HEK293 (cell line): Measurements from ENCODE around the gene FRAS1.

Experiments used
- CTCF ChIA-PET: fragments of 350-600 bp; formaldehyde crosslinking; extraction: SDS; loops from one replicate; lab custom pipeline; 2021; ENCODE audit warnings: antibody characterized with exemption; lab: Yijun Ruan, JAX
- POLR2A ChIA-PET: fragments of 300-600 bp; formaldehyde crosslinking; extraction: SDS; loops from one replicate; lab custom pipeline; 2020; ENCODE audit warnings: antibody characterized with exemption, inconsistent platforms; lab: Yijun Ruan, JAX
- H3K27ac ChIP-seq: fragments of 200-500 bp; sonication (Bioruptor generic); 2 replicates; pipeline ENCODE4 v1.5.1; 2014; ENCODE audit warnings: low read depth, low read length, control low read depth, inconsistent platforms; ENCODE audit errors: extremely low read depth
- H3K36me3 ChIP-seq, 2 experiments: fragments of 200-500 bp in 1 of 2; sonication (Bioruptor generic) in 1 of 2; 1 replicate in 1 of 2; 2 replicates in 1 of 2; pipeline ENCODE4 v1.5.1; 2014 to 2017; ENCODE audit warnings: inconsistent platforms in 2 of 2, low read length in 2 of 2; ENCODE audit not compliant: control insufficient read depth in 2 of 2, insufficient read depth in 1 of 2
- H3K4me1 ChIP-seq: fragments of 200-500 bp; sonication (Bioruptor generic); 2 replicates; pipeline ENCODE4 v1.5.1; 2014; ENCODE audit warnings: mild to moderate bottlenecking, low read length, inconsistent platforms; ENCODE audit not compliant: control insufficient read depth, insufficient read depth
- H3K4me3 ChIP-seq: 2 replicates; pipeline ENCODE4 v1.5.1; 2011; ENCODE audit warnings: low read depth, mild to moderate bottlenecking, control low read depth, low read length, moderate library complexity
- H3K9me3 ChIP-seq: fragments of 200-500 bp; sonication (Bioruptor generic); 2 replicates; pipeline ENCODE4 v1.5.1; 2014; ENCODE audit warnings: low read depth, low read length, inconsistent platforms; ENCODE audit not compliant: control insufficient read depth, insufficient read depth
- BCL11A ChIP-seq: fragments of 450-650 bp; formaldehyde crosslinking; IDR thresholded peaks from 2 replicates; pipeline ENCODE4 v1.5.1; 2016; ENCODE audit warnings: low read depth, missing biosample characterization, missing genetic modification characterization
- GLIS1 ChIP-seq: fragments of 450-650 bp; formaldehyde crosslinking; IDR thresholded peaks from 2 replicates; pipeline ENCODE4 v1.5.1; 2016; ENCODE audit warnings: missing biosample characterization, missing genetic modification characterization
- IKZF3 ChIP-seq: fragments of 450-650 bp; IDR thresholded peaks from 2 replicates; pipeline ENCODE4 v1.5.0; 2018; ENCODE audit warnings: missing biosample characterization, mild to moderate bottlenecking, missing genetic modification characterization, moderate library complexity
- KLF16 ChIP-seq: fragments of 450-650 bp; formaldehyde crosslinking; IDR thresholded peaks from 2 replicates; pipeline ENCODE4 v1.5.1; 2017; ENCODE audit warnings: missing biosample characterization, missing genetic modification characterization
- OSR2 ChIP-seq: fragments of 450-650 bp; formaldehyde crosslinking; IDR thresholded peaks from 2 replicates; pipeline ENCODE4 v1.5.1; 2016; ENCODE audit warnings: missing biosample characterization, missing genetic modification characterization
- PRDM6 ChIP-seq: fragments of 450-650 bp; formaldehyde crosslinking; IDR thresholded peaks from 2 replicates; pipeline ENCODE4 v1.5.1; 2017; ENCODE audit warnings: missing biosample characterization, missing genetic modification characterization
- SP7 ChIP-seq: fragments of 450-650 bp; formaldehyde crosslinking; IDR thresholded peaks from 2 replicates; pipeline ENCODE4 v1.5.1; 2016; ENCODE audit warnings: missing biosample characterization, missing genetic modification characterization
- ZBTB1 ChIP-seq: fragments of 450-650 bp; formaldehyde crosslinking; IDR thresholded peaks from 2 replicates; pipeline ENCODE4 v1.5.1; 2016; ENCODE audit warnings: missing biosample characterization, missing genetic modification characterization
- ZFP69B ChIP-seq: fragments of 450-650 bp; formaldehyde crosslinking; IDR thresholded peaks from 2 replicates; pipeline ENCODE4 v1.5.1; 2016; ENCODE audit warnings: missing biosample characterization, missing genetic modification characterization
- ZNF169 ChIP-seq: fragments of 450-650 bp; formaldehyde crosslinking; IDR thresholded peaks from 2 replicates; pipeline ENCODE4 v1.5.1; 2016; ENCODE audit warnings: missing biosample characterization, missing genetic modification characterization
- ZNF211 ChIP-seq: fragments of 450-650 bp; formaldehyde crosslinking; IDR thresholded peaks from 2 replicates; pipeline ENCODE4 v1.5.1; 2016; ENCODE audit warnings: low read depth, missing biosample characterization, missing genetic modification characterization
- ZNF221 ChIP-seq: fragments of 450-650 bp; formaldehyde crosslinking; IDR thresholded peaks from 2 replicates; pipeline ENCODE4 v1.5.1; 2017; ENCODE audit warnings: missing biosample characterization, missing genetic modification characterization, borderline replicate concordance
- ZNF280C ChIP-seq: fragments of 450-650 bp; formaldehyde crosslinking; IDR thresholded peaks from 2 replicates; pipeline ENCODE4 v1.5.1; 2016; ENCODE audit warnings: missing biosample characterization, missing genetic modification characterization
- ZNF292 ChIP-seq: fragments of 450-650 bp; formaldehyde crosslinking; IDR thresholded peaks from 2 replicates; pipeline ENCODE4 v1.5.1; 2016; ENCODE audit warnings: low read depth, missing biosample characterization, missing genetic modification characterization, borderline replicate concordance
- ZNF350 ChIP-seq: fragments of 450-650 bp; formaldehyde crosslinking; IDR thresholded peaks from 2 replicates; pipeline ENCODE4 v1.5.0; 2017; ENCODE audit warnings: missing biosample characterization, mild to moderate bottlenecking, missing genetic modification characterization
- ZNF366 ChIP-seq: fragments of 450-650 bp; formaldehyde crosslinking; conservative IDR thresholded peaks from 2 replicates; pipeline ENCODE4 v1.5.1; 2016; ENCODE audit warnings: missing biosample characterization, missing genetic modification characterization
- ZNF416 ChIP-seq: fragments of 450-650 bp; formaldehyde crosslinking; IDR thresholded peaks from 2 replicates; pipeline ENCODE4 v1.5.1; 2016; ENCODE audit warnings: missing biosample characterization, missing genetic modification characterization
- ZNF449 ChIP-seq: fragments of 450-650 bp; formaldehyde crosslinking; IDR thresholded peaks from 2 replicates; pipeline ENCODE4 v1.5.1; 2017; ENCODE audit warnings: missing biosample characterization, mild to moderate bottlenecking, missing genetic modification characterization, moderate library complexity
- ZNF473 ChIP-seq: fragments of 450-650 bp; formaldehyde crosslinking; IDR thresholded peaks from 2 replicates; pipeline ENCODE4 v1.5.1; 2017; ENCODE audit warnings: missing biosample characterization, missing genetic modification characterization
- ZNF48 ChIP-seq: fragments of 450-650 bp; formaldehyde crosslinking; IDR thresholded peaks from 2 replicates; pipeline ENCODE4 v1.5.1; 2016; ENCODE audit warnings: missing biosample characterization, missing genetic modification characterization
- ZNF488 ChIP-seq: fragments of 450-650 bp; formaldehyde crosslinking; IDR thresholded peaks from 2 replicates; pipeline ENCODE4 v1.5.1; 2016; ENCODE audit warnings: missing biosample characterization, missing genetic modification characterization
- ZNF510 ChIP-seq: fragments of 450-650 bp; formaldehyde crosslinking; IDR thresholded peaks from 2 replicates; pipeline ENCODE4 v1.5.1; 2018; ENCODE audit warnings: mild to moderate bottlenecking, missing genetic modification characterization, missing biosample characterization; ENCODE audit not compliant: insufficient replicate concordance
- ZNF514 ChIP-seq: fragments of 450-650 bp; formaldehyde crosslinking; IDR thresholded peaks from 2 replicates; pipeline ENCODE4 v1.5.1; 2016; ENCODE audit warnings: missing biosample characterization, missing genetic modification characterization
- ZNF518A ChIP-seq: fragments of 450-650 bp; formaldehyde crosslinking; conservative IDR thresholded peaks from 2 replicates; pipeline ENCODE4 v1.5.1; 2016; ENCODE audit warnings: low read depth, missing biosample characterization, missing genetic modification characterization
- ZNF549 ChIP-seq: fragments of 450-650 bp; IDR thresholded peaks from 2 replicates; pipeline ENCODE4 v1.5.1; 2018; ENCODE audit warnings: missing biosample characterization, missing genetic modification characterization, mild to moderate bottlenecking, inconsistent platforms, moderate library complexity
- ZNF596 ChIP-seq: fragments of 450-650 bp; IDR thresholded peaks from 2 replicates; pipeline ENCODE4 v1.5.0; 2018; ENCODE audit warnings: missing biosample characterization, mild to moderate bottlenecking, missing genetic modification characterization, moderate library complexity

FRAS1 gene

GRCh38 chr4:78155616-78156105 lies 98.5 kb downstream of the FRAS1 start:
- Histone ChIP-seq H3K27ac (peak overlapping the region; percentile 40), H3K36me3 (no peaks in the 10 kb centered on the region), H3K4me3 (no peak overlapping the region), H3K9me3 (no peaks in the 10 kb centered on the region), H3K4me1 (peaks cover 10% of the 10 kb centered on the region)
- POLR2A ChIA-PET: no interaction called here
- CTCF ChIA-PET: interaction anchor here (0.5 kb wide), 2 partner anchors 26 to 333 kb away, joined by 3 read pairs; no protein-coding TSS in a partner anchor
- TF ChIP-seq ZNF366 (no peak), PRDM6 (tag by site-specific recombination) (peak; percentile 25; the same call in 1 of the 2 replicates), ZNF518A (no peak), GLIS1 (tag by site-specific recombination) (peak; percentile 82), ZFP69B (no peak), SP7 (tag by site-specific recombination) (no peak), ZNF169 (tag by site-specific recombination) (no peak), ZNF596 (no peak), ZNF510 (tag by site-specific recombination) (no peak), OSR2 (tag by site-specific recombination) (no peak), ZNF292 (tag by site-specific recombination) (no peak), ZNF488 (tag by site-specific recombination) (no peak), IKZF3 (tag by site-specific recombination) (no peak), ZNF473 (no peak), ZNF514 (tag by site-specific recombination) (no peak), ZNF350 (tag by site-specific recombination) (no peak), ZNF211 (no peak), ZNF48 (tag by site-specific recombination) (no peak)

- Histone ChIP-seq H3K4me1 (peaks cover 10% of the 10 kb centered on the region), H3K27ac (no peak overlapping the region), H3K9me3 (no peaks in the 10 kb centered on the region), H3K36me3 (no peaks in the 10 kb centered on the region), H3K4me3 (no peak overlapping the region)
- ChIA-PET CTCF (no interaction called here), POLR2A (no interaction called here)
- TF ChIP-seq ZNF449 (tag by site-specific recombination): no peak
- no peak for TF ChIP-seq ZBTB1
- TF ChIP-seq ZNF221: no peak
- no peak for TF ChIP-seq BCL11A (tag by site-specific recombination)
- no peak for TF ChIP-seq ZNF366
- no peak for TF ChIP-seq ZNF280C (tag by site-specific recombination)
- TF ChIP-seq ZNF416 (tag by site-specific recombination): no peak
- no peak for TF ChIP-seq KLF16 (tag by site-specific recombination)
- TF ChIP-seq ZNF549 (tag by site-specific recombination): no peak
These were observed 99.4 kb downstream of the FRAS1 start for GRCh38 chr4:78156520-78156919.
